Sigmoid colon (tissue), 4 donors: Measurements from ENCODE around the gene TNFRSF13B.

Experiments
- CTCF ChIP-seq, 4 experiments: fragments of 450-650 bp in 3 of 4; fragments of 200-600 bp in 1 of 4; IDR thresholded peaks; one replicate each; pipeline ENCODE4 v1.5.1; 2016 to 2019; ENCODE audit warnings: antibody characterized with exemption in 4 of 4, mild to moderate bottlenecking in 3 of 4, moderate library complexity in 2 of 4
- POLR2A ChIP-seq, 2 donors: fragments of 450-650 bp; IDR thresholded peaks; one replicate each; pipeline ENCODE4 v1.6.1; 2016; ENCODE audit warnings: antibody characterized with exemption in 2 of 2, mild to moderate bottlenecking in 2 of 2, moderate library complexity in 2 of 2
- POLR2AphosphoS5 ChIP-seq, 4 donors: sonication (generic); formaldehyde crosslinking; IDR thresholded peaks; one replicate each; pipeline ENCODE4 v1.6.1; 2017; ENCODE audit warnings: antibody characterized with exemption in 4 of 4

GRCh38 chr17:16923097-16923903, 48.6 kb downstream of the TNFRSF13B start:
- TF ChIP-seq POLR2AphosphoS5 (IDR thresholded peaks at IDR 0.05) (no peak), POLR2A (IDR thresholded peaks at IDR 0.05) (no peak), CTCF (IDR thresholded peaks at IDR 0.05) (no peak)
